DND-41 (cell line): ENCODE results near the gene PRH2.

Source experiments
- ATAC-seq: fragments of 200-7000 bp; cut with Tn5 transposase; 3 replicates; pipeline ENCODE4 v1.9.1; 2021; ENCODE audit warnings: low read depth; ENCODE audit not compliant: insufficient read depth
- DNase-seq: peaks from one replicate; pipeline ENCODE4 v3.0.0-alpha.2; 2020
- H2AFZ ChIP-seq: 2 replicates; pipeline ENCODE4 v1.6.0; 2012; ENCODE audit warnings: low read depth, low read length
- H3K27ac ChIP-seq: 2 replicates; pipeline ENCODE4 v1.5.1; 2012; ENCODE audit warnings: low read length, inconsistent platforms
- H3K27me3 ChIP-seq: fragments of 200-600 bp; sonication (generic); 2 replicates; pipeline ENCODE4 v1.6.0; 2012; ENCODE audit warnings: low read length, mild to moderate bottlenecking, inconsistent platforms; ENCODE audit not compliant: insufficient read depth, poor library complexity
- H3K36me3 ChIP-seq: 2 replicates; pipeline ENCODE4 v1.5.1; 2012; ENCODE audit warnings: low read length, inconsistent platforms; ENCODE audit not compliant: insufficient read depth
- H3K4me1 ChIP-seq: 2 replicates; pipeline ENCODE4 v1.5.1; 2012; ENCODE audit warnings: mild to moderate bottlenecking, low read length; ENCODE audit not compliant: insufficient read depth
- H3K4me2 ChIP-seq: 2 replicates; pipeline ENCODE4 v1.6.0; 2012; ENCODE audit warnings: mild to moderate bottlenecking, moderate library complexity, low read length, inconsistent platforms; ENCODE audit not compliant: insufficient read depth
- H3K4me3 ChIP-seq, 2 experiments: fragments of 200-600 bp in 1 of 2; shearing (Covaris generic) in 1 of 2; 2 replicates each; pipeline ENCODE4 v1.5.1; 2012 to 2016; ENCODE audit warnings: inconsistent platforms in 2 of 2, low read length in 2 of 2, mild to moderate bottlenecking in 2 of 2, low read depth in 1 of 2, moderate library complexity in 1 of 2
- H3K79me2 ChIP-seq: 2 replicates; pipeline ENCODE4 v1.6.0; 2012; ENCODE audit warnings: low read length, inconsistent platforms; ENCODE audit not compliant: insufficient read depth
- H3K9ac ChIP-seq: 2 replicates; pipeline ENCODE4 v1.6.0; 2012; ENCODE audit warnings: low read depth, mild to moderate bottlenecking, inconsistent platforms, low read length, moderate library complexity
- H3K9me3 ChIP-seq: 2 replicates; pipeline ENCODE4 v1.5.1; 2012; ENCODE audit warnings: low read length, moderate library complexity, mild to moderate bottlenecking, inconsistent platforms; ENCODE audit not compliant: insufficient read depth, severe bottlenecking
- H4K20me1 ChIP-seq: 2 replicates; pipeline ENCODE4 v1.6.0; 2012; ENCODE audit warnings: low read length; ENCODE audit not compliant: insufficient read depth
- EZH2 ChIP-seq: IDR thresholded peaks from 3 replicates; pipeline ENCODE4 v1.6.1; 2012; ENCODE audit warnings: borderline replicate concordance, low read depth, mild to moderate bottlenecking, moderate library complexity, low read length, inconsistent platforms; ENCODE audit not compliant: severe bottlenecking
- TF ChIP-seq, protein P1 (sequence below): IDR thresholded peaks from 2 replicates; pipeline ENCODE4 v1.5.1; 2012; ENCODE audit warnings: borderline replicate concordance, low read length, moderate library complexity, mild to moderate bottlenecking; ENCODE audit not compliant: poor library complexity, severe bottlenecking; ENCODE audit errors: extremely low read depth

Gene PRH2

DNA sequence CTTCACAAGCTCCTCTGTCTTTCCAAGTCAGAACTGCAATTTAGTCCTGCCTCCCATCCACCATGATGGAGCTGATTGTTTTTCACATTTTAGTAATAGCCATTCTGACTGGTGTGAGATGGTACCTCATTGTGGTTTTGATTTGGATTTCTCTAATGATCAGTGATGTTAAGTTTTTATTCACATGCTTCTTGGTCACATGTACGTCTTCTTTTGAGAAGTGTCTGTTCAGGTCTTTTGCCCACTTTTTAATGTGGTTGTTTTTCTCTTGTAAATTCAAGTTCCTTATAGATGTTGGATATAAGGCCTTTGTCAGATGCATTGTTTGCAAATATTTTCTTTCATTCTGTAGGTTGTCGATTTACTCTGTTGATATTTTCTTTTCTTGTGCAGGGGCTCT is 14.1 kb downstream of the PRH2 start:
- no peak overlapping the region for H3K4me3 ChIP-seq
- H4K20me1 ChIP-seq: peaks cover 15% of the 10 kb centered on the region
- DNase-seq: no peak
- peaks cover 5% of the 10 kb centered on the region for H3K9me3 ChIP-seq
- no peak overlapping the region for H3K9ac ChIP-seq
- H3K4me2 ChIP-seq: no peak overlapping the region
- H2AFZ ChIP-seq: no peak overlapping the region
- H3K36me3 ChIP-seq: no peaks in the 10 kb centered on the region
- no peaks in the 10 kb centered on the region; the same call in 1 of the 2 replicates for H3K79me2 ChIP-seq
- H3K27me3 ChIP-seq: no peaks in the 10 kb centered on the region
- peaks cover 18% of the 10 kb centered on the region for H3K4me1 ChIP-seq
- ATAC-seq: no peak
- TF ChIP-seq, protein P1, sequence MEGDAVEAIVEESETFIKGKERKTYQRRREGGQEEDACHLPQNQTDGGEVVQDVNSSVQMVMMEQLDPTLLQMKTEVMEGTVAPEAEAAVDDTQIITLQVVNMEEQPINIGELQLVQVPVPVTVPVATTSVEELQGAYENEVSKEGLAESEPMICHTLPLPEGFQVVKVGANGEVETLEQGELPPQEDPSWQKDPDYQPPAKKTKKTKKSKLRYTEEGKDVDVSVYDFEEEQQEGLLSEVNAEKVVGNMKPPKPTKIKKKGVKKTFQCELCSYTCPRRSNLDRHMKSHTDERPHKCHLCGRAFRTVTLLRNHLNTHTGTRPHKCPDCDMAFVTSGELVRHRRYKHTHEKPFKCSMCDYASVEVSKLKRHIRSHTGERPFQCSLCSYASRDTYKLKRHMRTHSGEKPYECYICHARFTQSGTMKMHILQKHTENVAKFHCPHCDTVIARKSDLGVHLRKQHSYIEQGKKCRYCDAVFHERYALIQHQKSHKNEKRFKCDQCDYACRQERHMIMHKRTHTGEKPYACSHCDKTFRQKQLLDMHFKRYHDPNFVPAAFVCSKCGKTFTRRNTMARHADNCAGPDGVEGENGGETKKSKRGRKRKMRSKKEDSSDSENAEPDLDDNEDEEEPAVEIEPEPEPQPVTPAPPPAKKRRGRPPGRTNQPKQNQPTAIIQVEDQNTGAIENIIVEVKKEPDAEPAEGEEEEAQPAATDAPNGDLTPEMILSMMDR: no peak
- no peak for TF ChIP-seq EZH2
- no peak overlapping the region for H3K27ac ChIP-seq

DNA sequence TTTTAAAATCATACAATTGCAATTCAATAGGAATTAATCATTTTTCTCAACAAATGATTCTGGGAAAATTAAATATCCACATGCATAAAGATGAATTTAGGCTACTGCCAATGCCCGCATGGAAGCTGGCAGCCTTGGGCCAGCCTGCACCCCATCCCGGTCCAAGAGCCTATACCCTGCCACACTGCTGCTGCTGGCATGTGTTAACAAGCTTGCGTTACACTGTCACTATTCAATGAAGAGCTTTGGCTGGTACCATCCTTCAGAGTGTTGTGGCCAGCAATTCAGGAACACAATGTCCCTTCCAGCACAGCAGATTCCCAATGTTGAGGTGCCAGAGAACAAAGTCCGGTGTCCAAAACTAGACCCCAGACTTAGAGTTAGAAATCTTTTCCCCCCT is 23.6 kb downstream of the PRH2 start:
- H3K4me2 ChIP-seq: no peak overlapping the region
- H3K9me3 ChIP-seq: peaks cover 2% of the 10 kb centered on the region
- H2AFZ ChIP-seq: no peak overlapping the region
- TF ChIP-seq EZH2: no peak
- TF ChIP-seq, protein P1: no peak
- ATAC-seq: no peak
- H3K79me2 ChIP-seq: peaks cover 10% of the 10 kb centered on the region; the same call in 1 of the 2 replicates
- no peak for DNase-seq
- no peak overlapping the region for H3K9ac ChIP-seq
- H3K27me3 ChIP-seq: no peaks in the 10 kb centered on the region
- H3K27ac ChIP-seq: no peak overlapping the region
- H3K36me3 ChIP-seq: 0 out of 2 replicates have a peak, but pooled peaks cover 5% of the 10 kb centered on the region
- peaks cover 3% of the 10 kb centered on the region; the same call in 1 of the 2 replicates for H4K20me1 ChIP-seq
- no peaks in the 10 kb centered on the region for H3K4me1 ChIP-seq
- H3K4me3 ChIP-seq: no peak overlapping the region

DNA sequence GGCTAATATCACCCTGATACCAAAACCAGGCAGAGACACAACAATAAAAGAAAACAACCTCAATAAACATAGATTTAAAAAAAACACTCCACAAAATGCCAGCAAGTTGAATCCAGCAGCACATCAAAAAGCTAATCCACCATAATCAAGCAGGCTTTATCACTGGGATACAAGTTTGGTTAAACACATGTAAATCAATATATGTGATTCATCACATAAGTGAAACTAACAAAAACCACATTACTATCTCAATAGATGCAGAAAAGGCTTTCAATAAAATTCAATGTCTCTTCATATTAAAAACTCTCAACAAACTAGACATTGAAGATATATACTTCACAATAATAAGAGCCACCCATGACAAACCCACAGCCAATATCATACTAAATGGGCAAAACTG is 27.0 kb downstream of the PRH2 start:
- peaks cover 12% of the 10 kb centered on the region for H3K4me1 ChIP-seq
- H3K36me3 ChIP-seq: no peaks in the 10 kb centered on the region
- no peak overlapping the region for H3K9ac ChIP-seq
- no peaks in the 10 kb centered on the region for H3K27me3 ChIP-seq
- TF ChIP-seq, protein P1: no peak
- TF ChIP-seq EZH2: no peak
- DNase-seq: no peak
- no peak overlapping the region for H2AFZ ChIP-seq
- no peak overlapping the region for H3K4me2 ChIP-seq
- H3K9me3 ChIP-seq: peaks cover 2% of the 10 kb centered on the region
- ATAC-seq: no peak
- H4K20me1 ChIP-seq: peaks cover 13% of the 10 kb centered on the region
- peaks cover 10% of the 10 kb centered on the region; the same call in 1 of the 2 replicates for H3K79me2 ChIP-seq
- H3K27ac ChIP-seq: no peak overlapping the region
- H3K4me3 ChIP-seq: no peak overlapping the region

DNA sequence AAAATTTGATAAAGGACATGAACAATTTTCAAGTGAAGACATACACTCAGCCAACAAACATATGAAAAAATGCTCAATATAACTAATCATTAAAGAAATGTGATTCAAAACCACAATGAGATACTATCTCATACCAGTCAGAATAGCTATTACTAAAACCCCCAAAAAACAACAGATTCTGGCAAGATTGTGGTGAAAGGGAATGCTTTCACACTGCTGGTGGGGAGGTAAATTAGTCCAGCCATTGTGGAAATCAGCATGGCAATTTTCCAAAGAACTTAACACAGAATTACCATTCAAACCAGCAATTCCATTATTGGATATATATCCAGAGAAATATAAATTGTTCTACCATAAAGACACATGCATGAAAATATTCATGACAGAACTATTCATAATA is 28.7 kb downstream of the PRH2 start:
- H2AFZ ChIP-seq: no peak overlapping the region
- ATAC-seq (no peak), DNase-seq (no peak)
- H3K9me3 ChIP-seq: peaks cover 2% of the 10 kb centered on the region
- peaks cover 10% of the 10 kb centered on the region; the same call in 1 of the 2 replicates for H3K79me2 ChIP-seq
- H3K36me3 ChIP-seq: no peaks in the 10 kb centered on the region
- TF ChIP-seq, protein P1: no peak
- no peak for TF ChIP-seq EZH2
- no peak overlapping the region for H3K27ac ChIP-seq
- H3K4me3 ChIP-seq: no peak overlapping the region
- no peak overlapping the region for H3K4me2 ChIP-seq
- H4K20me1 ChIP-seq: peaks cover 18% of the 10 kb centered on the region
- peaks cover 20% of the 10 kb centered on the region for H3K4me1 ChIP-seq
- no peak overlapping the region for H3K9ac ChIP-seq
- H3K27me3 ChIP-seq: no peaks in the 10 kb centered on the region
